Right lobe of liver (tissue), 4 donors: Measurements from ENCODE around the gene BRIP1.

ENCODE experiments used
- CTCF ChIP-seq, 4 donors: fragments of 200-600 bp in 3 of 4; fragments of 450-650 bp in 1 of 4; IDR thresholded peaks; one replicate each; pipeline versions ENCODE4 v1.5.1 to v1.8.0; 2016 to 2022; ENCODE audit warnings: antibody characterized with exemption in 4 of 4, mild to moderate bottlenecking in 2 of 4
- POLR2A ChIP-seq: fragments of 450-650 bp; IDR thresholded peaks from one replicate; pipeline ENCODE4 v1.6.1; 2017; ENCODE audit warnings: antibody characterized with exemption, mild to moderate bottlenecking
- donor health status: DM: no; HTN: no; CAD: no.
- donor health status: DM: no; HTN: no; CAD: no.
- donor health status: DM: no; HTN: yes; CAD: no.

- TF ChIP-seq POLR2A (no peak), CTCF (IDR thresholded peaks at IDR 0.05) (no peak)
Measured at GRCh38 chr17:61738249-61738648, 125.1 kb downstream of the BRIP1 start.
